DMS114 treated with DMSO at 0.1 percent for 48 hours (cell line): ENCODE measurements around the gene ADAMTSL3.

Experiments
- DNase-seq: peaks from one replicate; lab custom pipeline; 2025; ENCODE audit not compliant: unreplicated experiment; lab: John Stamatoyannopoulos, UW

The ADAMTSL3 gene

GRCh38 chr15:83913034-83913632 lies 259.2 kb downstream of the ADAMTSL3 start:
- DNase-seq: no peak

- no peak for DNase-seq
Observed at GRCh38 chr15:83914906-83915305, 261.0 kb downstream of the ADAMTSL3 start.

GRCh38 chr15:83917432-83917831 lies 263.5 kb downstream of the ADAMTSL3 start:
- no peak for DNase-seq

GRCh38 chr15:83918011-83918410 lies 264.1 kb downstream of the ADAMTSL3 start:
- DNase-seq: no peak

GRCh38 chr15:83919319-83919830 lies 265.5 kb downstream of the ADAMTSL3 start:
- DNase-seq: no peak

- DNase-seq: no peak
Observed at GRCh38 chr15:83919978-83920510, 266.1 kb downstream of the ADAMTSL3 start.

GRCh38 chr15:83922649-83923294 lies 268.8 kb downstream of the ADAMTSL3 start:
- DNase-seq: no peak

- no peak for DNase-seq
Observed at GRCh38 chr15:83926116-83926515, 272.2 kb downstream of the ADAMTSL3 start.

GRCh38 chr15:83927704-83928391 lies 273.9 kb downstream of the ADAMTSL3 start:
- DNase-seq: no peak

GRCh38 chr15:83928392-83928734 lies 274.4 kb downstream of the ADAMTSL3 start:
- DNase-seq: no peak

GRCh38 chr15:83928878-83929418 lies 275.0 kb downstream of the ADAMTSL3 start:
- DNase-seq: no peak

GRCh38 chr15:83929619-83930018 lies 275.7 kb downstream of the ADAMTSL3 start:
- DNase-seq: no peak

GRCh38 chr15:83930392-83931212 lies 276.7 kb downstream of the ADAMTSL3 start:
- no peak for DNase-seq

GRCh38 chr15:83935774-83936173 lies 281.9 kb downstream of the ADAMTSL3 start:
- DNase-seq: no peak

- DNase-seq: no peak
Observed at GRCh38 chr15:83940136-83940535, 286.2 kb downstream of the ADAMTSL3 start.

- DNase-seq: no peak
Observed at GRCh38 chr15:83943043-83943442, 289.1 kb downstream of the ADAMTSL3 start.

- no peak for DNase-seq
Observed at GRCh38 chr15:83943849-83944404, 290.0 kb downstream of the ADAMTSL3 start.

- no peak for DNase-seq
Observed at GRCh38 chr15:83947156-83947555, 293.2 kb downstream of the ADAMTSL3 start.

GRCh38 chr15:83954506-83954905 lies 300.6 kb downstream of the ADAMTSL3 start:
- no peak for DNase-seq

GRCh38 chr15:83955806-83956265 lies 301.9 kb downstream of the ADAMTSL3 start:
- no peak for DNase-seq
